KOPT-K1 (cell line): ENCODE data around the gene SF3B6.

Source experiments
- H3K27ac ChIP-seq: fragments of 200-600 bp; sonication (generic); 2 replicates; pipeline ENCODE4 v1.5.1; 2016; ENCODE audit warnings: antibody characterized with exemption, mild to moderate bottlenecking, low read depth, low read length; ENCODE audit not compliant: poor library complexity, severe bottlenecking
- H3K36me3 ChIP-seq: fragments of 200-600 bp; sonication (generic); 2 replicates; pipeline ENCODE4 v1.5.1; 2017; ENCODE audit warnings: antibody characterized with exemption, mild to moderate bottlenecking, low read length, moderate library complexity; ENCODE audit not compliant: insufficient read depth
- H3K9me3 ChIP-seq: fragments of 200-600 bp; sonication (generic); 2 replicates; pipeline ENCODE4 v1.5.1; 2017; ENCODE audit warnings: antibody characterized with exemption, low read length, mild to moderate bottlenecking; ENCODE audit not compliant: insufficient read depth, poor library complexity, severe bottlenecking

Gene SF3B6

GRCh38 chr2:24022975-24023575 is 53.1 kb downstream of the SF3B6 start:
- H3K9me3 ChIP-seq = no peaks in the 10 kb centered on the region
- peaks cover 52% of the 10 kb centered on the region for H3K36me3 ChIP-seq
- no peak overlapping the region for H3K27ac ChIP-seq

- no peak overlapping the region for H3K27ac ChIP-seq
- no peaks in the 10 kb centered on the region for H3K9me3 ChIP-seq
- H3K36me3 ChIP-seq = peaks cover 52% of the 10 kb centered on the region
These were observed 53.7 kb downstream of the SF3B6 start for GRCh38 chr2:24022324-24022974.

GRCh38 chr2:24021122-24021998 is 54.8 kb downstream of the SF3B6 start:
- Histone ChIP-seq H3K27ac (no peak overlapping the region), H3K9me3 (no peaks in the 10 kb centered on the region), H3K36me3 (peaks cover 47% of the 10 kb centered on the region)

GRCh38 chr2:24020244-24020643 is 55.9 kb downstream of the SF3B6 start:
- peaks cover 37% of the 10 kb centered on the region; the same call in 1 of the 2 replicates for H3K36me3 ChIP-seq
- no peak overlapping the region for H3K27ac ChIP-seq
- no peaks in the 10 kb centered on the region for H3K9me3 ChIP-seq

GRCh38 chr2:24019729-24020128 is 56.4 kb downstream of the SF3B6 start:
- H3K9me3 ChIP-seq = no peaks in the 10 kb centered on the region
- H3K27ac ChIP-seq = no peak overlapping the region
- peaks cover 32% of the 10 kb centered on the region; the same call in 1 of the 2 replicates for H3K36me3 ChIP-seq

GRCh38 chr2:24018241-24018640 is 57.9 kb downstream of the SF3B6 start:
- Histone ChIP-seq H3K27ac (no peak overlapping the region), H3K36me3 (peaks cover 17% of the 10 kb centered on the region; the same call in 1 of the 2 replicates), H3K9me3 (no peaks in the 10 kb centered on the region)

- Histone ChIP-seq H3K36me3 (peaks cover 12% of the 10 kb centered on the region; the same call in 1 of the 2 replicates), H3K27ac (no peak overlapping the region), H3K9me3 (no peaks in the 10 kb centered on the region)
These were observed 58.4 kb downstream of the SF3B6 start for GRCh38 chr2:24017711-24018110.
